Measurements from ENCODE around the gene PHLPP2. TPM values are rescaled to one million over a fixed set of nuclear protein-coding genes. Genes with fewer than 3 reads are reported as not detected.

The PHLPP2 gene
- total RNA-seq, 5 donors from 2014 or later (not counting 1 experiment from before 2014, with no cell fraction given), result 7.6 to 9.9 (median 9.3) TPM

DNA sequence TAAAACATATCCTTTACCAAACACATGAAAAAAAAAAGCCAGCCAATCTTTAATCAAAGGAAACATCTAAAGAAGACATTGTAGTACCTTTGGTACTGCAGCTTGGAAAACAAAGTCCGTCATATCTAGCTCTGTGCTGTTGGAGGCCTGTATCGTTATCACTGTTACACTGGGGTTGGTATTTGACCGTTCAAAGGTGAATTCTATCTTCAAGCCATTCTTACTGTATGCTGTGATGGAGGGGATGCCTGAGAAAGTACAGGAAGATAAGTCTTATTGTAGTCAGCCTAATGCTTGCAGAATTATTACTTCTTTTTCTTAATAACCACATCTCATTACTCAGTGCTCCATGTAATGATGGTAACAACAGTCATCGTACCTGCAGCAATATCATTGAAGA lies 14.4 kb upstream of the PHLPP2 start:
- Histone ChIP-seq H3K4me3 (ENCODE audit: control insufficient read depth in 1 of 2, extremely low read depth in 1 of 2, low read length in 1 of 2) (no peak overlapping the region), H3K36me3 (ENCODE audit: control insufficient read depth in 2 of 2, extremely low read depth in 1 of 2, insufficient read depth in 1 of 2, low read length in 1 of 2) (peaks cover 0 to 61% of the 10 kb centered on the region in 2 donors), H3K4me1 (ENCODE audit: control insufficient read depth in 1 of 2, extremely low read depth in 1 of 2, insufficient read depth in 2 of 2, low read length in 2 of 2) (no peaks in the 10 kb centered on the region), H3K27ac (ENCODE audit: low read length) (no peak overlapping the region), H3K27me3 (replicated peaks in 1 of 2; ENCODE audit: control insufficient read depth in 2 of 2, extremely low read depth in 1 of 2, insufficient read depth in 2 of 2, low read length in 1 of 2) (no peaks in the 10 kb centered on the region), H3K9me3 (no peaks in the 10 kb centered on the region)
- Mint-ChIP-seq H3K4me3 (no peak overlapping the region), H3K27me3 (no peaks in the 10 kb centered on the region), H3K9me3 (no peaks in the 10 kb centered on the region), H3K4me1 (no peaks in the 10 kb centered on the region), H3K27ac (no peak overlapping the region), H3K36me3 (peaks cover 43% of the 10 kb centered on the region)
- POLR2A ChIA-PET, result no interaction called here
- DNase-seq (no peak), ATAC-seq (replicated peaks in 1 of 4) (no peak)
- CTCF ChIA-PET, result interaction anchor here (0.6 kb wide), 3 partner anchors 35 to 293 kb away, joined by 3 to 6 read pairs (median 3); no protein-coding TSS in a partner anchor
- WGBS (ENCODE audit: insufficient coverage), result no CpG with 5 or more reads among the region's 4 CpGs

GRCh38 chr16:71737501-71737900 lies 13.0 kb upstream of the PHLPP2 start:
- Histone ChIP-seq H3K36me3 (ENCODE audit: control insufficient read depth in 2 of 2, extremely low read depth in 1 of 2, insufficient read depth in 1 of 2, low read length in 1 of 2) (peaks cover 4 to 65% of the 10 kb centered on the region in 2 donors), H3K4me1 (ENCODE audit: control insufficient read depth in 1 of 2, extremely low read depth in 1 of 2, insufficient read depth in 2 of 2, low read length in 2 of 2) (no peaks in the 10 kb centered on the region), H3K4me3 (ENCODE audit: control insufficient read depth in 1 of 2, extremely low read depth in 1 of 2, low read length in 1 of 2) (no peak overlapping the region), H3K9me3 (no peaks in the 10 kb centered on the region), H3K27me3 (replicated peaks in 1 of 2; ENCODE audit: control insufficient read depth in 2 of 2, extremely low read depth in 1 of 2, insufficient read depth in 2 of 2, low read length in 1 of 2) (no peaks in the 10 kb centered on the region), H3K27ac (ENCODE audit: low read length) (no peak overlapping the region)
- ChIA-PET CTCF (no interaction called here), POLR2A (no interaction called here)
- H3K27ac Mint-ChIP-seq, result no peak overlapping the region
- no peaks in the 10 kb centered on the region for H3K4me1 Mint-ChIP-seq
- no peaks in the 10 kb centered on the region for H3K27me3 Mint-ChIP-seq
- DNase-seq (no peak), ATAC-seq (replicated peaks in 1 of 4) (no peak)
- WGBS (ENCODE audit: insufficient coverage), result 95% methylated on average over 2 of the region's 6 CpGs
- no peaks in the 10 kb centered on the region for H3K9me3 Mint-ChIP-seq
- no peak overlapping the region for H3K4me3 Mint-ChIP-seq
- H3K36me3 Mint-ChIP-seq, result peaks cover 49% of the 10 kb centered on the region

GRCh38 chr16:71734511-71734910 lies 10.0 kb upstream of the PHLPP2 start:
- H3K4me3 ChIP-seq (ENCODE audit: control insufficient read depth in 1 of 2, extremely low read depth in 1 of 2, low read length in 1 of 2), result no peak overlapping the region
- ChIA-PET POLR2A (interaction anchor here in 1 of 2 donors (1.1 kb wide), 1 partner anchor 21 kb away, joined by 3 read pairs; no protein-coding TSS in a partner anchor), CTCF (no interaction called here)
- no peak overlapping the region for H3K27ac ChIP-seq (ENCODE audit: low read length)
- WGBS (ENCODE audit: insufficient coverage), result 92% methylated on average over 3 of the region's 5 CpGs
- H3K4me1 ChIP-seq (ENCODE audit: control insufficient read depth in 1 of 2, extremely low read depth in 1 of 2, insufficient read depth in 2 of 2, low read length in 2 of 2), result no peaks in the 10 kb centered on the region
- Mint-ChIP-seq H3K27me3 (no peaks in the 10 kb centered on the region), H3K4me3 (no peak overlapping the region), H3K27ac (no peak overlapping the region), H3K4me1 (no peaks in the 10 kb centered on the region), H3K9me3 (no peaks in the 10 kb centered on the region), H3K36me3 (peaks cover 57% of the 10 kb centered on the region)
- no peaks in the 10 kb centered on the region for H3K27me3 ChIP-seq (replicated peaks in 1 of 2; ENCODE audit: control insufficient read depth in 2 of 2, extremely low read depth in 1 of 2, insufficient read depth in 2 of 2, low read length in 1 of 2)
- DNase-seq (no peak), ATAC-seq (replicated peaks in 1 of 4) (no peak)
- peaks cover 4 to 69% of the 10 kb centered on the region in 2 donors for H3K36me3 ChIP-seq (ENCODE audit: control insufficient read depth in 2 of 2, extremely low read depth in 1 of 2, insufficient read depth in 1 of 2, low read length in 1 of 2)
- no peaks in the 10 kb centered on the region for H3K9me3 ChIP-seq

GRCh38 chr16:71732587-71732986 lies 8.1 kb upstream of the PHLPP2 start:
- DNase-seq (no peak), ATAC-seq (replicated peaks in 1 of 4) (no peak)
- Histone ChIP-seq H3K27ac (ENCODE audit: low read length) (no peak overlapping the region), H3K4me3 (ENCODE audit: control insufficient read depth in 1 of 2, extremely low read depth in 1 of 2, low read length in 1 of 2) (no peak overlapping the region), H3K4me1 (ENCODE audit: control insufficient read depth in 1 of 2, extremely low read depth in 1 of 2, insufficient read depth in 2 of 2, low read length in 2 of 2) (no peaks in the 10 kb centered on the region), H3K9me3 (no peaks in the 10 kb centered on the region), H3K27me3 (replicated peaks in 1 of 2; ENCODE audit: control insufficient read depth in 2 of 2, extremely low read depth in 1 of 2, insufficient read depth in 2 of 2, low read length in 1 of 2) (no peaks in the 10 kb centered on the region), H3K36me3 (ENCODE audit: control insufficient read depth in 2 of 2, extremely low read depth in 1 of 2, insufficient read depth in 1 of 2, low read length in 1 of 2) (peaks cover 4 to 56% of the 10 kb centered on the region in 2 donors)
- no CpG with 5 or more reads among the region's 3 CpGs for WGBS (ENCODE audit: insufficient coverage)
- no peak overlapping the region for H3K27ac Mint-ChIP-seq
- H3K9me3 Mint-ChIP-seq, result no peaks in the 10 kb centered on the region
- ChIA-PET POLR2A (no interaction called here), CTCF (no interaction called here)
- no peaks in the 10 kb centered on the region for H3K4me1 Mint-ChIP-seq
- no peak overlapping the region for H3K4me3 Mint-ChIP-seq
- H3K36me3 Mint-ChIP-seq, result peaks cover 41% of the 10 kb centered on the region
- H3K27me3 Mint-ChIP-seq, result no peaks in the 10 kb centered on the region

GRCh38 chr16:71727551-71728324 lies 3.2 kb upstream of the PHLPP2 start:
- peaks cover 2 to 21% of the 10 kb centered on the region in 2 donors for H3K36me3 ChIP-seq (ENCODE audit: control insufficient read depth in 2 of 2, extremely low read depth in 1 of 2, insufficient read depth in 1 of 2, low read length in 1 of 2)
- H3K4me3 ChIP-seq (ENCODE audit: control insufficient read depth in 1 of 2, extremely low read depth in 1 of 2, low read length in 1 of 2), result no peak overlapping the region
- H3K27ac ChIP-seq (ENCODE audit: low read length), result no peak overlapping the region
- DNase-seq (no peak), ATAC-seq (replicated peaks in 1 of 4) (no peak)
- peaks cover 3 to 6% of the 10 kb centered on the region in 2 experiments for H3K4me1 ChIP-seq (ENCODE audit: control insufficient read depth in 1 of 2, extremely low read depth in 1 of 2, insufficient read depth in 2 of 2, low read length in 2 of 2)
- WGBS (ENCODE audit: insufficient coverage), result 100% methylated on average over 2 of the region's 8 CpGs
- Mint-ChIP-seq H3K27me3 (no peaks in the 10 kb centered on the region), H3K36me3 (peaks cover 21% of the 10 kb centered on the region), H3K4me3 (no peak overlapping the region), H3K4me1 (peaks cover 8 to 12% (median 10%) of the 10 kb centered on the region in 3 donors), H3K9me3 (no peaks in the 10 kb centered on the region), H3K27ac (peak overlapping the region; percentile 6 to 16)
- ChIA-PET CTCF (no interaction called here), POLR2A (interaction anchor here in 1 of 2 donors (0.7 kb wide), 1 partner anchor 236 kb away, joined by 3 read pairs; no protein-coding TSS in a partner anchor)
- H3K27me3 ChIP-seq (replicated peaks in 1 of 2; ENCODE audit: control insufficient read depth in 2 of 2, extremely low read depth in 1 of 2, insufficient read depth in 2 of 2, low read length in 1 of 2), result no peaks in the 10 kb centered on the region
- no peaks in the 10 kb centered on the region for H3K9me3 ChIP-seq

GRCh38 chr16:71726476-71727315 lies 2.2 kb upstream of the PHLPP2 start:
- Mint-ChIP-seq H3K4me3 (no peak overlapping the region), H3K27ac (peak overlapping the region in 1 of 2 donors; percentile 2), H3K4me1 (peaks cover 12 to 20% (median 19%) of the 10 kb centered on the region in 3 donors), H3K27me3 (no peaks in the 10 kb centered on the region), H3K36me3 (peaks cover 10% of the 10 kb centered on the region), H3K9me3 (no peaks in the 10 kb centered on the region)
- Histone ChIP-seq H3K4me1 (ENCODE audit: control insufficient read depth in 1 of 2, extremely low read depth in 1 of 2, insufficient read depth in 2 of 2, low read length in 2 of 2) (peaks cover 6% of the 10 kb centered on the region in 2 experiments), H3K27ac (ENCODE audit: low read length) (no peak overlapping the region), H3K4me3 (ENCODE audit: control insufficient read depth in 1 of 2, extremely low read depth in 1 of 2, low read length in 1 of 2) (no peak overlapping the region), H3K27me3 (replicated peaks in 1 of 2; ENCODE audit: control insufficient read depth in 2 of 2, extremely low read depth in 1 of 2, insufficient read depth in 2 of 2, low read length in 1 of 2) (no peaks in the 10 kb centered on the region), H3K9me3 (no peaks in the 10 kb centered on the region), H3K36me3 (ENCODE audit: control insufficient read depth in 2 of 2, extremely low read depth in 1 of 2, insufficient read depth in 1 of 2, low read length in 1 of 2) (peaks cover 0 to 11% of the 10 kb centered on the region in 2 donors)
- WGBS (ENCODE audit: insufficient coverage), result 43% methylated on average over 2 of the region's 4 CpGs
- ATAC-seq (replicated peaks in 1 of 4) (no peak), DNase-seq (no peak)
- ChIA-PET POLR2A (interaction anchor here (0.5 to 0.7 kb wide), 3 partner anchors 9 to 235 kb away, joined by 3 to 5 read pairs (median 3); no protein-coding TSS in a partner anchor), CTCF (no interaction called here)

Measured in T-cell (primary cell).